Endometrium (tissue), 2 donors: ENCODE measurements around the gene PDE4B.
"Not testable (repeated sequence)": the region's sequence is repeated elsewhere in the genome, so short reads cannot be mapped to it uniquely, and the experiment has no call there.

Experiments
- FAIRE-seq: peaks from 2 replicates; lab custom pipeline; 2012; peaks lifted over from hg19 to GRCh38; lab: Jason Lieb, UNC
- donor health status: control.
- donor health status: control.

PDE4B gene

DNA sequence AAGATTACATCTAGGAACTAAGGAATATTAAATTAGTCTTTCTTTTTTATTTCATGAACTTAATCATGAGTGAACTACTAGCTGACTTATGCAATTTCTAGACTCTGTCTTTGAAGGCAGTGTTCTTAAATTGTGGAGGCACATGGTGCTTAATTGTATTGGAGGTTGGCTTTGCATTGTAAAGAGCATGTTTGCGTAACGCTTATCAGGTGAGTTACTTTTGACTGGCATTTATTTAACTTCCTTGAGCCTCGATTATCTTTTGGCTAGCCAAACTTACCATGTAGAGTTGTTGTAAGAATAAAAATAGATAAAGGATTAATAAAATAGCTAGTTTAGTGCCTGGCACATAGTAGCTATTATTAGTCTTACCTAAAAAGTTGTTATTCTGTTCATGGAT is 262.4 kb downstream of the PDE4B start:
- no peak for FAIRE-seq

DNA sequence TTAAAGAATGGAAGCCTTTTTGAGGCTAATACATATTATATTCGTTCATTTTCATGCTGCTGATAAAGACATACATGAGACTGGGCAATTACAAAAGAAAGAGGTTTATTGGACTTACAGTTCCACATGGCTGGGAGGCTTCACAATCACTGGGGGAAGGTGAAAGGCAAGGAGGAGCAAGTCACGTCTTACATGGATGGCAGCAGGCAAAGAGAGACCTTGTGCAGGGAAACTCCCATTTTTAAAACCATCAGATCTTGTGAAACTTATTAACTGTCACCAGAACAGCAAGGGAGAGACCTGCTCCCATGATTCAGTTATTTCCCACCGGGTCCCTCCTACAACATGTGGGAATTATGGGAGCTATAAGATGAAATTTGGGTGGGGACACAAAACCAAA is 264.8 kb downstream of the PDE4B start:
- FAIRE-seq, result not testable (repeated sequence)

GRCh38 chr1:66058558-66058957 is 265.9 kb downstream of the PDE4B start:
- FAIRE-seq, result no peak

DNA sequence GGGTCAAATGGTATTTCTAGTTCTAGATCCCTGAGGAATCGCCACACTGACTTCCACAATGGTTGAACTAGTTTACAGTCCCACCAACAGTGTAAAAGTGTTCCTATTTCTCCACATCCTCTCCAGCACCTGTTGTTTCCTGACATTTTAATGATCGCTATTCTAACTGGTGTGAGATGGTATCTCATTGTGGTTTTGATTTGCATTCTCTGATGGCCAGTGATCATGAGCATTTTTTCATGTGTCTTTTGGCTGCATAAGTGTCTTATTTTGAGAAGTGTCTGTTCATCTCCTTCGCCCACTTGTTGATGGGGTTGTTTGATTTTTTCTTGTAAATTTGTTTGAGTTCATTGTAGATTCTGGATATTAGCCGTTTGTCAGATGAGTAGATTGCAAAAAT is 274.5 kb downstream of the PDE4B start:
- not testable (repeated sequence) for FAIRE-seq

GRCh38 chr1:66069976-66070876 is 277.5 kb downstream of the PDE4B start:
- no peak for FAIRE-seq

GRCh38 chr1:66073388-66073787 is 280.7 kb downstream of the PDE4B start:
- FAIRE-seq, result no peak

DNA sequence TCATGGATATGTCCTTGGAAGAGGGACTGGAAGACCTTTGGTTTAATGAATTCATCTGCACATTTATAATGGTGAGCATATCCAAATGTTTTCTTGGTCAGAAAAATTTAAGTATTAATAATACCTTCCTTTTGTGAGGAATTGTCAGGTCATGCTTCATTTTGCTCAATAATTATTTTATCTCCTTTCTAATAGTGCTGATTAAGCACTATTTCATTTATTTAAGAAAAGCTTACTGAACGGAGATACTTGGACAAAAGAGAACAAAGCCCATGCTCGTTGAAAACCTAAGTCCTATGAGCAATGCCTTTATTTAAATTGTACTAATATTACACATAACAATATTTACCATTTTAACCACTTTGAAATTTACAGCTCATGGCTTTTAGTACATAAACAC is 281.5 kb downstream of the PDE4B start:
- no peak for FAIRE-seq

GRCh38 chr1:66078412-66078811 is 285.7 kb downstream of the PDE4B start:
- no peak for FAIRE-seq

DNA sequence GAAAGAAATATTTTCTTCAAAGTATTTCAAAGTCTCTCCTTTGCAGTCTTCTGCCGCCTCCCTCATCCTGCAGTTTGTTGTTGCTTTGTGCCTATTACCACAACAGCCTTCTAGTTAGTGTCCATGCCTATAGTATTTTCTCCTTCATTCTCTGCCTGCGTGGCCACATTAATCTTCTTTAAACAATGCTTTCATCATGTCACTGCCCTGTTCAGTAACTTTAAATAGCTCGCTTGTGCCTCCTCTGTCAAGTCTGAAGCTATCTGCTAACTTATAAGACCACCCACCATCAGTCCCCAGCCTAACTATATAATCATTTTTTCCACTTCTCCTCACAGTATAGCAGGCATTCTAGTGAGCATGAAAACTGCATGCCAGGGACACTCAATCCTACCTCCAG is 290.3 kb downstream of the PDE4B start:
- FAIRE-seq, result no peak

DNA sequence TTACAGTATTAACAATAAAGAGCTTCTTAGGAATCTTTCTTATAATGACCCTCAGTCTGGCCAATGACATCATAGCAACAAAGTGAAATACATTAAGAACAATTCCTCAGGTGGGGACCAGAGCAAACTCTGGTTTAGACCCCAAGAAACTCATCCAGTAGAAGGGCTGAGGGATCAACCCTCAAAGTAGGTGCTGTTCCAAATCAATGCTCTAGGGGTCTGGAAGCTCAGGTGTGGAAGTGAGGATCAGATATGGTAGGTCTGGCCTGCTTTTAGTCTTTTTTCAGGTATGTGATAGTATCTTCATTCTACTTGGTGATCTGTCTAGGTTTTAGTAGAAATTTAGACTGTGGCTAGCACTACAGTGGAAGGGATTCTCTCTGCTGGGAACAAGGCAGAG is 291.7 kb downstream of the PDE4B start:
- FAIRE-seq, result no peak

DNA sequence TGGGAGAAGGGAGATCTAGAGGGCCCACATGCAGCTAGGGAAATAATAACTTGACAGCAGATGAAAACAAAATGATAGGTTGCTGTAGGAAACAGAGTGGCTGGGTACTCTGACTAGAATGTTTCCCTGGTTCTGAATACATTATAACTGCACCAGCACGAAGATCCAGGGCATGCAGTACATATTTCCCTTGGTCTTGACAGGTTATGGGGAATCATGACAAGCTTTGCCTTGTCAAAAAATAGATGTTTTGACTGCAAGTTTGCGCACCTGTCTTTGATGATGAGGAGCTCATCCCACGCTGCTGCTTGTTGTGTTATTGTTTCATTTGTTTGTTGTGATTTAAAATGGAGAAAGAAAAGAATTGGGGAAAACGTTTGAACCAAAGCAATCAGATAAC is 292.9 kb downstream of the PDE4B start:
- no peak for FAIRE-seq

- FAIRE-seq, result no peak
These were observed 296.1 kb downstream of the PDE4B start for GRCh38 chr1:66088787-66089186.

- FAIRE-seq, result no peak
These were observed 298.3 kb downstream of the PDE4B start for GRCh38 chr1:66090859-66091457.

DNA sequence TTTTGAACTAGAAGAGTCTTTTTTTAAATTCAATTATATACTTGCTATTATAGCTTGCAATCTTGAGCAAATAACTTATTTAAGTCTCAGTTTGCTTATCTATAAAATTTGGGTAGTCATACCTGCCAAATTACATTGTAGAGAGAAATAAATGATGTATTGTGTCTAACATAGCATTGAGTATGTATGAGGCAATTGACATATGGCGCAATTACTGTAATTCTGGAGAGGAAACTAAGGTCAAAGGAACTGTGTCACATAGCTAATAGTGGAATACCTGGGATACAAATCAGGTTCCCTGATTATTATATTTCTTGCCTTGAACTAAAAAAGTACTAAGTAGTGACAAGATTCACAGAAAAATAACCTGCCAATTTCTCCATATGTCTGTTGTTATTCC is 302.5 kb downstream of the PDE4B start:
- FAIRE-seq, result no peak

DNA sequence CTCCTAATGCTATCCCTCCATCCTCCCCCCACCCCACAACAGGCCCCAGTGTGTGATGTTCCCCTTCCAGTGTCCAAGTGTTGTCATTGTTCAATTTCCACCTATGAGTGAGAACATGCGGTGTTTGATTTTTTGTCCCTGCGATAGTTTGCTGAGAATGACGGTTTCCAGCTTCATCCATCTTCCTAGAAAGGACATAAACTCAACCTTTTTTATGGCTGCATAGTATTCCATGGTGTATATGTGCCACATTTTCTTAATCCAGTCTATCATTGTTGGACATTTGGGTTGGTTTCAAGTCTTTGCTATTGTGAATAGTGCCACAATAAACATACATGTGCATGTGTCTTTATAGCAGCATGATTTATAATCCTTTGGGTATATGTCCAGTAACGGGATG is 308.3 kb downstream of the PDE4B start:
- FAIRE-seq, result not testable (repeated sequence)

DNA sequence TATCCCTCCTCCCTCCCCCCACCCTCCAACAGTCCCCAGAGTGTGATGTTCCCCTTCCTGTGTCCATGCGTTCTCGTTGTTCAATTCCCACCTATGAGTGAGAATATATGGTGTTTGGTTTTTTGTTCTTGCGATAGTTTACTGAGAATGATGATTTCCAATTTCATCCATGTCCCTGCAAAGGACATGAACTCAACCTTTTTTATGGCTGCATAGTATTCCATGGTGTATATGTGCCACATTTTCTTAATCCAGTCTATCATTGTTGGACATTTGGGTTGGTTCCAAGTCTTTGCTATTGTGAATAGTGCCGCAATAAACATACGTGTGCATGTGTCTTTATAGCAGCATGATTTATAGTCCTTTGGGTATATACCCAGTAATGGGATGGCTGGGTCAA is 311.4 kb downstream of the PDE4B start:
- FAIRE-seq, result not testable (repeated sequence)

DNA sequence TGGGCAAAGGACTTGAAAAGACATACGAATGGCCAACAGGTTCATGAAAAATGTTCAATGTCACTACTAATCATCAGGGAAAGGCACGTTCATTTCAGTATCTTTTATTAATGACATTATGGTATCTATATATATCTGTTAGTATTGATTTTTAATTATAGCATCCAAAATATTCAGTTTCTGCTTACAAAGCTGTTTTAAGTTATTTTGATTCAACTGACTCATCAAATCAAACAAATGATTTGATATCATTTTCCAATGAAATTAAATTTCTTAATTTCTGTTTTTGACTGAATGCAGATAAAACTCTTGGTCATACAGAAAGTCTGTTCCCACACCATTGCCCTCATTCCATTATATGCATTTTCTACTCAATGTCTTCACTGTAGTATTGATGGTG is 315.9 kb downstream of the PDE4B start:
- no peak for FAIRE-seq

GRCh38 chr1:66112744-66113400 is 320.2 kb downstream of the PDE4B start:
- FAIRE-seq, result no peak

GRCh38 chr1:66119148-66119547 is 326.5 kb downstream of the PDE4B start:
- FAIRE-seq, result no peak

DNA sequence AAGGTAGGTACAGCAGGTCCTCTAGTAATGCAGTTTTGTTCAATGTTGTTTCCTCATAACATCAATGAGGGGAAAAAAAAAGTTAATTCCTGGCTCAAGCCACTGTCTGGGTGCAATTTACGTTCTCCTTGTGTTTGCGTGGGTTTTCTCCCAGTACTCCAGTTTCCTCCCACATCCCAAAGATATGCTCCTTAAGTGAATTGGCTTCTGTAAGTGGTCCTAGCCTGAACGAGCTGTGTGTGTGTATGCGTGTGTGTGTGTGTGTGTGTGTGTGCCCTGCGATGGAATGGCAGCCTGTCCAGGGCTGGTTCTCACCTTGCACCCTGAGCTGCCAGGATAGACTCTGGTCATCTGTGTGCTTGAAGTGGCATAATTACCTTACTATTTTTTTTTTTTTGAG is 332.0 kb downstream of the PDE4B start:
- FAIRE-seq, result no peak

DNA sequence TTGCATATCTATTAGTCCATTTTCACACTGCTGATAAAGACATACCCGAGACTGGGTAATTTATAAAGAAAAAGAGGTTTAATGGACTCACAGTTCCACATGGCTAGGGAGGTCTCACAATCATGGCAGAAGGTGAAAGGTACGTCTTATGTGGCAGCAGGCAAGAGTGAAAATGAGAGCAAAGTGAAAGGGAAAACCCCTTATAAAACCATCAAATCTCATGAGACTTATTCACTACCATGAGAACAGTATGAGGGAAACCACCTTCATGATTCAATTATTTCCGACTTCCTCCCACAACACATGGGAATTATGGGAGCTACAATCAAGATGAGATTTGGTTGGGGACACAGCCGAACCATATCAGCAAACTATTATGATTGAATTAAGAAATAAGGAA is 335.9 kb downstream of the PDE4B start:
- FAIRE-seq, result not testable (repeated sequence)

DNA sequence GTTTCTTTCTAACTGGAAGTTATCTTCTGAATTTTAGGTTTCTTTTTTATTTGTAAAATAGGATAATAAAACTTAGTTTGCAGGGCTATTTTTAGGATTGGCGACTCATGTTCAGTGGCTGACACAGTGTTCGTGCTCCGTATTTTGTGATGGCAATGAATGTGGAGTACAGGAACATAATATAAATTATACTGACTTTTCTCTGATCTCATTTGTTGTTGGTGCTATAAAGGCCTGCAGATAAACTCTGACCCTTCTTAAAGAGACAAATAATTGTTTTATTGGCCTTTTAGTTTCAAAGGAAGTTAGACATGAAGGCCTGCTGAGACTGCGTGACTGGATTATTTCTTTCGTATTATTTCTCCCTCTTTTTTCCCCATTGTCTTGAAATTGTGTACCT is 339.6 kb downstream of the PDE4B start:
- FAIRE-seq, result no peak

- no peak for FAIRE-seq
These were observed 341.3 kb downstream of the PDE4B start for GRCh38 chr1:66134004-66134403.
